GM19043 (cell line): ENCODE measurements around the gene SPTBN4.
"Not testable (repeated sequence)": the region's sequence is repeated elsewhere in the genome, so short reads cannot be mapped to it uniquely, and the experiment has no call there.

Experiments
- ATAC-seq: cut with Tn5 transposase; IDR thresholded peaks from one replicate; pipeline ENCODE4 v1.9.1; 2021; ENCODE audit warnings: low read depth; ENCODE audit not compliant: unreplicated experiment

Gene SPTBN4

GRCh38 chr19:40438284-40438683, 28.5 kb upstream of the SPTBN4 start:
- ATAC-seq, result no peak

GRCh38 chr19:40441719-40442253, 25.0 kb upstream of the SPTBN4 start:
- ATAC-seq, result no peak

- ATAC-seq, result no peak
These were observed 24.3 kb upstream of the SPTBN4 start for GRCh38 chr19:40442328-40443130.

GRCh38 chr19:40443131-40443999, 23.4 kb upstream of the SPTBN4 start:
- peak; percentile 60 for ATAC-seq

GRCh38 chr19:40444000-40444824, 22.6 kb upstream of the SPTBN4 start, which contains the start of gene SERTAD3:
TSS of gene SERTAD3 (minus strand) at chr19:40444335. CDS start at chr19:40442080, 2,255 bp downstream.
- peak; percentile 71 for ATAC-seq

GRCh38 chr19:40444825-40445312, 21.9 kb upstream of the SPTBN4 start:
- ATAC-seq, result no peak

- no peak for ATAC-seq
These were observed 21.0 kb upstream of the SPTBN4 start for GRCh38 chr19:40445780-40446262.

- no peak for ATAC-seq
These were observed 20.5 kb upstream of the SPTBN4 start for GRCh38 chr19:40446263-40446784.

GRCh38 chr19:40449506-40449905, 17.3 kb upstream of the SPTBN4 start:
- no peak for ATAC-seq

GRCh38 chr19:40450664-40451063, 16.1 kb upstream of the SPTBN4 start:
- no peak for ATAC-seq

- no peak for ATAC-seq
These were observed 14.8 kb upstream of the SPTBN4 start for GRCh38 chr19:40452016-40452415.

GRCh38 chr19:40453151-40453735, 13.6 kb upstream of the SPTBN4 start:
- ATAC-seq, result no peak

- not testable (repeated sequence) for ATAC-seq
These were observed 12.9 kb upstream of the SPTBN4 start for GRCh38 chr19:40453943-40454342.

- no peak for ATAC-seq
These were observed 9.8 kb upstream of the SPTBN4 start for GRCh38 chr19:40457048-40457447.

- ATAC-seq, result no peak
These were observed 8.7 kb upstream of the SPTBN4 start for GRCh38 chr19:40457953-40458596.

- ATAC-seq, result no peak
These were observed 8.2 kb upstream of the SPTBN4 start for GRCh38 chr19:40458597-40458974.

GRCh38 chr19:40460185-40460584, 6.6 kb upstream of the SPTBN4 start:
- ATAC-seq, result no peak

GRCh38 chr19:40461669-40462221, 5.1 kb upstream of the SPTBN4 start:
- ATAC-seq, result no peak

- ATAC-seq, result not testable (repeated sequence)
These were observed 3.2 kb upstream of the SPTBN4 start for GRCh38 chr19:40463587-40464037.
